ENCODE measurements around the gene DOCK11. TPM values are rescaled to one million over a fixed set of nuclear protein-coding genes. Genes with fewer than 3 reads are reported as not detected.

Gene DOCK11
- polyA plus RNA-seq, 3 donors = 20.8 to 39.7 (median 34.8) TPM

- TF ChIP-seq CTCF (IDR thresholded peaks at IDR 0.05) = no peak
- Histone ChIP-seq H3K27me3 (ENCODE audit: control insufficient read depth in 2 of 2, insufficient read depth in 2 of 2, low read length in 2 of 2) (no peaks in the 10 kb centered on the region), H3K4me3 (replicated peaks in 1 of 3; ENCODE audit: low read depth in 2 of 3, low read length in 3 of 3) (no peak overlapping the region), H3K79me2 (ENCODE audit: insufficient read depth, low read length) (no peaks in the 10 kb centered on the region), H3K9ac (ENCODE audit: insufficient read depth, low read length, poor library complexity, severe bottlenecking) (no peak overlapping the region), H3K9me3 (replicated peaks in 1 of 2; ENCODE audit: control insufficient read depth in 1 of 2, insufficient read depth in 1 of 2, low read length in 2 of 2) (no peaks in the 10 kb centered on the region), H3K4me2 (replicated peaks; ENCODE audit: extremely low read depth, low read length, poor library complexity, severe bottlenecking) (no peak overlapping the region), H3K36me3 (replicated peaks in 1 of 2; ENCODE audit: control insufficient read depth in 1 of 2, insufficient read depth in 2 of 2, low read length in 2 of 2) (peaks cover 35 to 55% of the 10 kb centered on the region in 2 donors), H2AFZ (ENCODE audit: insufficient read depth, low read depth, low read length, poor library complexity, severe bottlenecking) (no peak overlapping the region), H3K27ac (ENCODE audit: low read depth in 1 of 2, low read length in 2 of 2) (no peak overlapping the region), H4K20me1 (ENCODE audit: insufficient read depth, low read length) (no peaks in the 10 kb centered on the region), H3K4me1 (ENCODE audit: control insufficient read depth in 1 of 2, insufficient read depth in 2 of 2, low read length in 2 of 2) (no peaks in the 10 kb centered on the region)
- peaks cover 23 to 50% of the 10 kb centered on the region in 2 donors for H3K36me3 Mint-ChIP-seq
- WGBS (ENCODE audit: insufficient coverage) = no CpG with 5 or more reads among the region's 3 CpGs
- intact Hi-C loops (cut with micrococcal nuclease) = no loop called here
- no peak for DNase-seq
- H3K27me3 Mint-ChIP-seq (ENCODE audit: low read depth in 3 of 3) = peaks cover 0 to 6% (median 0%) of the 10 kb centered on the region in 3 donors
- H3K4me3 Mint-ChIP-seq = no peak overlapping the region
- H3K9me3 Mint-ChIP-seq = peaks cover 0 to 2% (median 0%) of the 10 kb centered on the region in 7 donors
- H3K4me1 Mint-ChIP-seq = peaks cover 4% of the 10 kb centered on the region
- H3K27ac Mint-ChIP-seq = no peak overlapping the region
Measured at GRCh38 chrX:118685393-118685792, 189.8 kb downstream of the DOCK11 start.

- Histone ChIP-seq H3K27me3 (ENCODE audit: control insufficient read depth in 2 of 2, insufficient read depth in 2 of 2, low read length in 2 of 2) (no peaks in the 10 kb centered on the region), H3K4me2 (replicated peaks; ENCODE audit: extremely low read depth, low read length, poor library complexity, severe bottlenecking) (no peak overlapping the region), H3K79me2 (ENCODE audit: insufficient read depth, low read length) (no peaks in the 10 kb centered on the region), H3K9ac (ENCODE audit: insufficient read depth, low read length, poor library complexity, severe bottlenecking) (no peak overlapping the region), H3K4me1 (ENCODE audit: control insufficient read depth in 1 of 2, insufficient read depth in 2 of 2, low read length in 2 of 2) (peaks cover 0 to 6% of the 10 kb centered on the region in 2 donors), H3K9me3 (replicated peaks in 1 of 2; ENCODE audit: control insufficient read depth in 1 of 2, insufficient read depth in 1 of 2, low read length in 2 of 2) (no peaks in the 10 kb centered on the region), H3K4me3 (replicated peaks in 1 of 3; ENCODE audit: low read depth in 2 of 3, low read length in 3 of 3) (no peak overlapping the region), H3K27ac (ENCODE audit: low read depth in 1 of 2, low read length in 2 of 2) (no peak overlapping the region), H2AFZ (ENCODE audit: insufficient read depth, low read depth, low read length, poor library complexity, severe bottlenecking) (no peak overlapping the region), H3K36me3 (replicated peaks in 1 of 2; ENCODE audit: control insufficient read depth in 1 of 2, insufficient read depth in 2 of 2, low read length in 2 of 2) (peaks cover 12 to 28% of the 10 kb centered on the region in 2 donors), H4K20me1 (ENCODE audit: insufficient read depth, low read length) (no peaks in the 10 kb centered on the region)
- Mint-ChIP-seq H3K4me1 (peaks cover 3% of the 10 kb centered on the region), H3K36me3 (peaks cover 14 to 34% of the 10 kb centered on the region in 2 donors), H3K9me3 (peaks cover 0 to 6% (median 0%) of the 10 kb centered on the region in 7 donors), H3K4me3 (no peak overlapping the region), H3K27ac (peak overlapping the region in 4 of 7 donors; percentile 40 to 74 (median 57)), H3K27me3 (ENCODE audit: low read depth in 3 of 3) (peaks cover 0 to 8% (median 0%) of the 10 kb centered on the region in 3 donors)
- WGBS (ENCODE audit: insufficient coverage) = no CpG with 5 or more reads among the region's 3 CpGs
- TF ChIP-seq CTCF (IDR thresholded peaks at IDR 0.05) = no peak
- no peak for DNase-seq
- intact Hi-C loops (cut with micrococcal nuclease) = no loop called here
Measured at GRCh38 chrX:118688935-118689334, 193.3 kb downstream of the DOCK11 start.

Measured in CD14-positive monocyte (primary cell).